ENCODE results near the gene CCDC117.
A peak's percentile ranks its signal among the peaks of the same experiment; 100 is the strongest.

The CCDC117 gene

DNA sequence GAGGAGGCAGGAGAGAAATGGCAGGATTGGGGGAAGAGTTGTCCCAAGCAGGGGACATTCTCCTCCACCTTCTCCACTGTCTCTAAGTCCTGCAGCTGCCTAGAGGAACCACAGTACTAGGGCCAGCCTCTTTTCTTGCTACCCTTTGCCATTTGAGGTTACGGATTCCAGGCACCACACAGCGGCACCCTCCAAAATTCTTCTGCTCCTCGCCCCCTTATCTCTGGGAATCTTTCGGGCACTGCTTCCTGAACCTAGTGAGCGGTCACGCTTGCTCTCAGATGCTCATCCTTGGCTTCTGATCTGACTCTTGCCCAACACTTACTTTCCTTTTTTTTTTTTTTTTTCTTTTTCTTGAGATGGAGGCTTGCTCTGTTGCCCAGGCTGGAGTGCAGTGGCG, 54.4 kb downstream of the CCDC117 start:
- no peak for DNase-seq (ENCODE audit: low read depth in 1 of 2, low spot score in 1 of 2)

DNA sequence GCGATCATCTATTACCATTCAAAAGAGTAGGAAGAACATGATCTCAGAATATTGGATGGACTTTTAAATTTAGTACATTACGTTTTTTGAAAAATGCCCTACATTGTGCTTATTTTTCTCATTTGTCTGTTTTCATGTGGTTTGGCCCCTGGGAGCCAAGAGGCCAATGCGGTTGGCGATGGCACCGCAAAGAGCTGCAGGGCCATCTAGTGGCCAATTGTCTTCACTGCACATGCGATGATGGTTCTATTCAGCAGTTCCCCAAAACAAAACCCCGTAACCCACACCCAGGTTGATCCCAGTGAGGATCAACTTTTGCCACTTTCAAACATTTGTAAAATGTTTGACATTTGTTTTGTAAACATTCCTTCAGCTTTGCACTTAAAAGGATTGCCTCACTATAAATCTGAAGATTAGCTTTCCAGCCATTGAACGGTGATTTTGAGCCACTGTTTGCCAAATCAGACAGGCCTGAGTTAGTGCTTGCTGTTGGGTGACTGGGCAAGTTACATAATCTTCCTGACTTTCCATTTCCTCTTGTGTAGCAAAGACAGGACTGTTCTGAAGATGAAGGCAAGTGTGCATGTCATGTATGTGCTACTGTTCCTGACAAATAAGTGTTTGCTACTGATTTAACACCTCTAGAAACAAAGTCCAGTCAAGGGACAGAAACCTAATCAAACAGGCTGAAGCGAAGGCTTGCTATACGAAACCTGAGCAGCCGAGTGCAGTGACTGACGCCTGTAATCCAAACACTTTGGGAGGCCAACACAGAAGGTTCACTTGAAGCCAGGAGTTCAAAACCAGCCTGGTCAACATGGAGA, 57.1 kb downstream of the CCDC117 start:
- peak; percentile 51 to 64 for DNase-seq (ENCODE audit: low read depth in 1 of 2, low spot score in 1 of 2)

DNA sequence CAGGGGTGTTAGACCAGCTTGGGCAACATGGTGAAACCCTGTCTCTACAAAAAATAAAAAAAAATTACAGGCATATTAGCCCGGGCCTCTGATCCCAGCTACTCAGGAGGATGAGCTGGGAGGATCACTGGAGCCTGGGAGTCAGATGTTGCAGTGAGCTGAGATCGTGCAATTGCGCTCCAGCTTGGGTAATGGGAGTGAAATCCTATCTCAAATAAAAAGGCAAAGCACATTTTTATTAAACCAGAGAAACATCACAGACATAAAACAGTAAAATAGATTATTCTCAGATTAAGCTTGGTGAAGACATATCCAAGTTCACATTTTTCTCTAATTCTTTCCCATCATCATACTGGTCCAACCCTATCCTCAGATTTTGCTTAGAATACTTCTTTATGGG, 57.9 kb downstream of the CCDC117 start:
- no peak for DNase-seq (ENCODE audit: low read depth in 1 of 2, low spot score in 1 of 2)

DNA sequence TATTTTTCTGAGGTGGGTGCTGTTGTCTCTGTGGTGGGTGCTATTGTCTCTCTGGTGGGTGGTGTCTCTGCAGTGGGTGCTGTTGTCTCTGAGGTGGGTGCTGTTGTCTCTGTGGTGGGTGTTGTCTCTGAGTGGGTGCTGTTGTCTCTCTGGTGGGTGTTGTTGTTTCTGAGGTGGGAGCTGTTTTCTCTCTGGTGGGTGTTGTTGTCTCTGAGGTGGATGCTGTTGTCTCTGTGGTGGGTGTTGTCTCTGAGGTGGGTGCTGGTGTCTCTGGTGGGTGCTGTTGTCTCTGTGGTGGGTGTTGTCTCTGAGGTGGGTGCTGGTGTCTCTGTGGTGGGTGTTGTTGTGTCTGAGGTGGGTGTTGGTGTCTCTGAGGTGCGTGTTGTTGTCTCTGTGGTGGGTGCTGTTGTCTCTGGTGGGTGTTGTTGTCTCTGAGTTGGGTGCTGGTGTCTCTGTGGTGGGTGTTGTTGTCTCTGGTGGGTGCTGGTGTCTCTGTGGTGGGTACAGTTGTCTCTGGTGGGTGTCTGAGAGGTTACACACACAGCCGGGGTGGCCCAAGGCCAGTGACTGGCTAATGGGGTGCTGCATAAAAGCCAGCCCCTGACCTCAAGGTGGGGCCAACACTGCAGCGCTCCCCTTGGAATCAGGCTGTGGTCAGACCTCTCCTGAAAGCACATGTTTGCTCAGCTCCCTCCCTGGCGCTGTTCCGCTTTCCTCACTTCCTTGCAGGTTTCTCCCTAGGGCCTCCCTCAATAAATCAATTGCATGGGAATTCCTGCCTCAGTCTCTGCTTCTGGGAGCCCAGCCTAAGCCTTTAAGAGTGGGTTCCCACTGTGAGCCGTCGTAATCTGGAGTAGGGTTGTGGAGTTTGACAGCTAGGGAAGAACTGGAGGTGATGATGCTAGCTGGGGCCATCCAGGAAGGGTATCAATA, 58.9 kb downstream of the CCDC117 start:
- DNase-seq (ENCODE audit: low read depth in 1 of 2, low spot score in 1 of 2), result no peak

DNA sequence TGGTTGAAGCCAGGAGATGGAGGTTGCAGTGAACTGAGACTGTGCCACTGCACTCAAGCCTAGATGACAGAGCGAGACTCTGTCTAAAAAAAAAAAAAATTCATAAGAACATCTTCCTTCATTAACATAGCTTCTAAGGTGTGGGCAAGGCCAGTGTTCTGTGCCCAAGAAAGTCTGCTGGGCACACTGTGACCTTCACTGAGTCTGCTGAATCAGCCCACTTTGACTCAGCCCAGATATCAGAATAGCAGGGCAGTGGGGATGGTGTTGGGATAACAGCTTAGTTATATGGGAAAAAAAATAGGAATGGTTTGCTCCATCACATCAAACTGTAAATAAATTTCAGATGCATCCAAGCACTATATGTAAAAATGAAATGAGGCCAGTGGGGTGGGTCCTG, 60.2 kb downstream of the CCDC117 start:
- no peak for DNase-seq (ENCODE audit: low read depth in 1 of 2, low spot score in 1 of 2)

DNA sequence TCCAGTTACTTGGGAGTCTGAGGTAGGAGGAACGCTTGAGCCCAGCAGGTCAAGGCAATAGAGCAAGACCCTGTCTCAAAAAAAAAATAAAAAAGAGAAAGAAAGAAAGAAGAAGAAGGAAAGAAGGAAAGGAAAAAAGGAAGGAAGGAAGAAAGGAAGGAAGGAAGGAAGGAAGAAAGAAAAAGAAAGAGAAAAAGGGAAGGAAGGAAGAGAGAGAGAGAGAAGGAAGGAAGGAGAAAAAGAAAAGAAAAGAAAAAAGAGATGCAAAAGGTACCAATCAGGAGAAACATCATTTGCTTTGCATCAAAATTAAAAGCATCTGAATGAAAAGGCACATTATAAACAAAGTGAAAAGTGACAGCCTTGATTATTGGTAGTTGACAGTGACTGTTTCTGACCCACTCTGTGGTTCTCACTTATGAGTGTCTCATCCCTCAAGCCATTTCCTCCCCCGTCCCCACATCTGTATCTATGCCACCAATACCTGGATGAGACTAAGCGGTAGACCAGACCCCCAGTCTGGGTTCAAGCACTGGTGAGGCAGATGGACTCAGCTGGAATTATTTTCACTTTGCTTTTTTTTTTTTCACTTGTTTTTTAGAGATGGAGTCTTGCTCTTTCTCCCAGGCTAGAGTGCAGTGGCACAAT, 60.9 kb downstream of the CCDC117 start:
- DNase-seq (ENCODE audit: low read depth in 1 of 2, low spot score in 1 of 2), result no peak

DNA sequence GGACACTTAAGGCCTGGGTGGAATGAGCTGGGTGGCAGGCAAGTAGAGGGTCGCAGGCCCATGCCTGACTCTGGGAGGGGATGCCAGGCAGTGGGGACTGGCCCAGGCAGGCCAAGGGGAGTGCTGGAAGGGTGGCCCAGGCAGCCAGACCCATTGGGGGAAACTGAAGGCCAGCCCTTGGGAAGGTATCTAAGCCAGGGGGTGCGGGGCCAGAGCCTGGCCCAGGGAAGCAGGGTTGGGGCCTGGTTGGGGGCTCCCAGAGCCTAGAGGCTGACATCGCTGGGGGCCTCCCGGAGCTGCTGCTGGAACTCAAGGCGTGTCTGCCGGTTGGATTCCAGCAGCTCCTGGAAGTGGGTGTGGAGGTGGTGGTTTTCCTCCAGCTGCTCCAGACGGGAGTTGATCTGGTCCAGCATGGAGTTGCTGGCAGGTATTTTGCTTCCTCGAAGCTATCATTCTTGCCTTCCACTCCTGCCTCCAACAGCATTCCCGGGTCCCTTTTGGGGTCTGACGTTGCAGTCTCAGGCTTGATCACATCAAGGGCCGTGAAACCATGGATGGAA, 63.2 kb downstream of the CCDC117 start:
- no peak for DNase-seq (ENCODE audit: low read depth in 1 of 2, low spot score in 1 of 2)

DNA sequence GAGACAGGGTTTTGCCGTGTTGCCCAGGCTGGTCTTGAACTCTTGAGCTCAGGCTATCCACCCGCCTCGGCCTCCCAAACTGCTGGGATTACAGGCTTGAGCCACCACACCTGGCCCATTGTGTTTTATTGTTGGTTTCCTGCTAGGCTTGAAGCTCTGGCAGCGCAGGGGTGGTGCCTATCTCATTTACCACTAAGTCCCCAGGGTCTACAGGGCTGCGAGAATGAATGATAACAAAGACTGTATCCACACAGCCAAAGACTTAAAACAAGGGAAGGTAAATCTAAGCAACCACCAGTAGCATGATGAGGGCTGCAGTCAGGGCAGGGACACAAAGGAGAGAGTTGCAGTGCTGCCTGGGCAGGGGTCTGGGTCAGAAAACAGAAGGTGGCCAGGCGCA, 65.1 kb downstream of the CCDC117 start:
- DNase-seq (ENCODE audit: low read depth in 1 of 2, low spot score in 1 of 2), result no peak
